ENCODE results near the gene C3orf49. TPM values are rescaled to one million over a fixed set of nuclear protein-coding genes. Genes with fewer than 3 reads are reported as not detected.

Gene C3orf49, protein sequence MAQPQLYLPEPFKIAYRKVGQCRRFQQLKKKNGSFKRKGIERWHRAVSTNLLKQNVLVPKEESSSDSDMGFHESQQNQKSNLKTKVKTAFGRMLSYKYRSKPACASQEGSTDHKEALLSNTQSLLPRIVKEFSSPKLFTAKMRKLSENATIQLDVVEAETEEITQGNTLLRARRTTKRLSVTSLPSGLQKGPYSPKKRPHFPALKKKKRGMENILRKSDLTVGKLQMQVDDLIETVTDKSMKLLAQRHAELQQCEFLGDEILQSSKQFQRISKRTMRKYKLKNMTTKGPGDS
- polyA plus RNA-seq (ENCODE audit: insufficient read length in 4 of 4), result under 1 TPM in 3 of 4 donors, not detected in 1; 0.42 to 0.67 (median 0.54) TPM

DNA sequence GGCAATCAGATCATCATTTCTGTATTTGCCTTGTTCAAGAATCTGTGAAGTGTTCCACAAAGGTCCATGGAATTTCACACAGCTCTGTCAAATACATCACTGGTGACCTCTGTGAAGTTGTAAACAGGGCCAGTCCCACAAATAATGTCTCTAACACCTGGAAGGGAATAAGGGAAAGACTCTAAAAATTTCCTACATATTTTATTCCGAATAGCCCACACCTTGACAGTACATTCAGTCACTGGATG lies at the start of gene C3orf49:
Gene C3orf49 (plus strand): TSS at position 149 of the 248 bp plus-strand sequence. CDS start 173 bp downstream, outside the sequence.
- DNase-seq (ENCODE audit: low read depth in 4 of 4, low spot score in 3 of 4), result no peak

DNA sequence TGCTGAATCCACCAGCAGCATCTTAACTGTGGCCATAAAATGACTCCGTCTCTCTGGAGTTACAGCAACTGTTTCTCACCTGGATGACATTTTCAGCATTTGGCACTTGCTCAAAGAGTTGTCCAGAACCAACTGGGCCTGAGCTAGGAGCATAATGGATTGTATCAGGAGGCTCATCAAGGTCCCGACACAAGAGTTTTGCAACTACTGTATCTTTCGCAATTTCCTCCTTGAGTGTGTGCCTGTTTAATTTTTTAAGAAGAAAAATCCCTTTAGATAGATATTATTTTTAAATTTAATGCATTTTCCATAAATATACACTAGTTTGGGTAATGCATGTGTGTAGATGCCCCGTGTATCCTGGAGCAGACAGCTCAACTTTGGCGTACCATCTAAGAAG lies 44.3 kb upstream of the C3orf49 start:
- DNase-seq (ENCODE audit: low read depth in 4 of 4, low spot score in 3 of 4), result no peak

DNA sequence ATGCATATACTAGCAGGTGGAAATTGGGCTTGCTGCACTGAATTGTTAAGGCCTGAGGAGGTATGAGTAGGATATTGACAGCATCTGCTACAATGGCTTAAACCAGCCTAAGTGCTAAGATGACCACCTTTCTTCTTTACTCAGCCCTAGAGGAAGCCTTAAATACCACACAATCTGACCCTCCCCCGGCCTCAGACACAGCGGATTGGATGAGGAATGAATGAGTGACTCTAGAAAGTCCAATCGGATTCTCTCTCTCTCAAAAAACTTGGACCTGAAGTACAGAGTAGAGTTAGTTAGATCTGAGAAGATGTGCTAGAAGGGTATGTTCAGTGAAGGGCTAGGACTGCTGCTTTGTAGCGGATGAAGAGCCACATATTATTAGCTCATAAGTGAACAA lies 39.9 kb upstream of the C3orf49 start:
- DNase-seq (ENCODE audit: low read depth in 4 of 4, low spot score in 3 of 4), result no peak

DNA sequence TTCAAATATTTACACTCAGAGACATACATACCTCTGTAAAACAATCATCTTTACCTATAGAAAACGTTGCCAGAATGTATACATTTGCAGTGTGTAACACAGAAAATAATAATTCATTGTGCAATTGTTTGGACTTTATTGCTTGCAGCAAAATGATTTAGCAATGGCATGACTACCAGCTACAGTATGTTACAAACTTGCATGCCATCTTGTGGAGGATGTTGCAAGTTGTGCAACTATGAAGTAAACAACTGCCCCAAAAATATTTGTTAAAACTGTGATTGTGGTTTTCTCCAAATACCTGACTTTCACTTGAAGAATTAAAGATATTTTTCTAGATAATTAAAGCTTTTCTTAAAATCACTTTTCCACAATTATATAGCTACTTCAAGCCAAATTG lies 27.1 kb upstream of the C3orf49 start:
- no peak for DNase-seq (ENCODE audit: low read depth in 4 of 4, low spot score in 3 of 4)

DNA sequence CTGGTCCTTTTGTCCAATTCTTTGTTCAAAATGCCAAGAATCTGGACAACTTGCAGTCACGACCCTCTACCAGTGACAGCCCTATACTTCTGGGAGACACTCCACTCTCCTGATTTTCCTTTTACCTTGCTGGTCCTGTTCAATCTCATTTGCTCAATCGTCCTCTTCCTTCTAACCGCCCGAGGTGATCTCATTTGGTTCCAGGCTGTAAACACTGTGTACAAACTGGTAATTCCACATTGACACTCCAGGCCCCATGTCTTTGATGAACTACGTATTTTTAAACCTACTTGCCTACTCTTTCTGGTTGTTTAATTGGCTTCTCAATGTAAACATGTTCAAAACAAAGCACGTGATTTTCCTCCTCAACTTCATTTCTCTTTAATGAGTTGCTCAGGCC lies 23.7 kb upstream of the C3orf49 start:
- no peak for DNase-seq (ENCODE audit: low read depth in 4 of 4, low spot score in 3 of 4)

DNA sequence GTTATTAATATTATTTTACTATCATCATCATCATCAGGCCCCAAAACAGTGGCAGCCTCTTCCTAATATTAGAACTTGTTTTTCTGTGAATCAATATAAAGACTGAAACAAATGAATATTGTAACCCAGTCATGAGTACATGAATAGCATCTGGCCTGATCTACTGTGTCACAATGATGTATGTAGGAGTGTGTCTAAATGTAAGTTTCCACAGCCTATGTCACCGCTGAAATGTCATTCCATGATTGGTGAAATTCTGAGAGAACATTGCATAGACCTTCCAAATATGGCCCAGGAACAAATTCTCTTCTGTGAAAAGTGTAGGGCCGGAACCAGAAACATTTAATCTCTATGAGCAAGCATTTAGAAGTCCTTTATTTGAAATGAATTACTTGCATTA lies 20.6 kb upstream of the C3orf49 start:
- no peak for DNase-seq (ENCODE audit: low read depth in 4 of 4, low spot score in 3 of 4)

DNA sequence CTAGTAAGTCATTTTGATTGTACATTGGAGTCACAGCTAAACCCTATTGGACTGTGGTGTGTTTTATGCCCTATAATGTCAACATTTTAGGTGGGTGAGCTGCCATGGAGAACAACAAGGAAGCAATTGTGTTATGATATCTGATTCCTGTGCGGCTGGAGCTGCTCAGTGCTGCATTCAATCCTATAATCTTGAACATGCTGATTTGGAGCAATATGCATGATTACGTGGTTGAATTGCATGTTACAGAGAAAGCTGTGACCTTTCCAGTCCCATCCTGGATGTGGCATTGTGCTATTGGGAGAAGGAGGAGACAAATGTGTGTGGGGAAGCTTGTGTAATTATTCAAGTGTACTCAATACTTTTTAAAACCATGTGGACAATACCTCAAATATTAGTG lies 20.1 kb upstream of the C3orf49 start:
- no peak for DNase-seq (ENCODE audit: low read depth in 4 of 4, low spot score in 3 of 4)

DNA sequence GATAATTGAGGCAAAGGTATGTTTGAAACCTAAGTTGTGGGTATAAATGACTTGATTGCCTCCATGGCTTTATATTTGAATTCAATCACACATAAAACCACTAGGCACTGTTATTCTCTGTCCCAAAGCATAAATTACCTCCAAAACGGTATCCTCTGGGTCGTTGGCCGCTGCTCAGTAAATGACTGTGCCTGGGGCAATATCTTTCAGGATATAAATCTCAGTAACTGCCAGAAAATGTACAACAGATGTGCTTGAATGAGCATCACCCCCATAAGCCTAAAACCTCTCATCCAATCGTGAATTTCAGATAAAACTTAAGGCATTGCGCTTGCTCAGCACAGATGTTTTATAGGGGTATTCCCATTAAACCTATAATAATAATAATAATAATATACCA lies 19.0 kb upstream of the C3orf49 start:
- DNase-seq (ENCODE audit: low read depth in 4 of 4, low spot score in 3 of 4), result no peak

DNA sequence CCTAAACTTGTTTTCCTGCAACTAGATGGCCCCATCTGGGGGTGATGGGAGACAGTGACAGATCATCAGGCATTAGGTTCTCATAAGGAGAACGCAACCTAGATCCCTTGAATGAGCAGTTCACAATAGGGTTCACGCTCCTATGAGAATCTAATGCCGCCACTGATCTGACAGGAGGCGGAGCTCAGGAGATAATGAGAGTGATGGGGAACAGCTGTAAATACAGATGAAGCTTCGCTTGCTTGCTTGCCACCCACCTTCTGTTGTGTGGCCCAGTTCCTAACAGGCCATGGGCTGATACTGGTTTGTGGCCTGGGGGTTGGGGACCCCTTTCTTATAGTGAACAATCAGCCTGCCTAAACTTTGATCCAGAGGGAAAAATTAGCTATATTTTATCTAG lies 15.2 kb upstream of the C3orf49 start:
- no peak for DNase-seq (ENCODE audit: low read depth in 4 of 4, low spot score in 3 of 4)

DNA sequence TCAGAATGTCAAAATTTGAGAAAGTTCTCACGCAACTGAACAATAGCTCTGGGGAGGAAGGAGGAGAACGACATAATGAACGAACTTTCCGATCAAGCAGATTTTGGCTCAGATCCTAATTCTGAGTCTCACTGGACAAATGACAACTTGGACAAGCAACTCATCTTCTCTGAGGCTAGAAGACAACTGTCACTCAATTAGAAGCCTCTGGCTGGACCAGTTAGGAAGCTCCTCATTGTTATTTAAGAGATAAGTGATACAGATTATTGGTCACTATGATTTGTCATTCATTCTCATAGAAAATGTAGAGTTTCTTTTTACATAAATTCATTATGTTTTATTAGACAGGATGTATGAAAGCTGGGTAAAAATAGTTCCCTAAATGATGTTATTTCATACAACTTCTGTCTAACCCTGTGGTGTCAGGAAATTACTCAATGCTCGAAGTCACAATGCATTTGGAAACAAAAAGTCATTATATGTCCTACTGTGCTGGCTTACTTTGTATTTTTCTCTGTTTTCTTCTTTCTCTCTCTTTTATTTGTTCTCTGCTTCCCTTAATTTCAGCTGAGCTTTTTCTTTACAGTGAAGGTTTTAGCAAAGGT lies 11.0 kb upstream of the C3orf49 start:
- no peak for DNase-seq (ENCODE audit: low read depth in 4 of 4, low spot score in 3 of 4)

DNA sequence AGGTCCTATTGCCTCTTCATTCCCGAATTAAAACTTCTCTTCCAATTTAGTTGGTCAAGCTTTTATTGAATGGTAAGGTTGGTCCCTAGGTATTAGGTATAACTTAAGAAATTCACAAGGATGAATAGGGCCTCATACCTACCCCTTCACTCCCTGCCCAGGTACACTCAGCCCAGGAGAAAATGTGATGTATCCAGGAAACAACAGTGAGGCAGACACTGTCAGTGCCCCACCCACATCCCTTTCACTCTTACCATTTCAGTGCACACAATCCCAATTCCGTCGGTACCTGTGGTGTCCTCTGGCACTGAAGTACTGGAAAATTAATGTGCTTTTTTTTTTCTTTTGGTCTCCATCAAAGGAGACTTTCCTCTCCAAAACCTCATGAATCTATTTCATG lies 10.5 kb upstream of the C3orf49 start:
- no peak for DNase-seq (ENCODE audit: low read depth in 4 of 4, low spot score in 3 of 4)

DNA sequence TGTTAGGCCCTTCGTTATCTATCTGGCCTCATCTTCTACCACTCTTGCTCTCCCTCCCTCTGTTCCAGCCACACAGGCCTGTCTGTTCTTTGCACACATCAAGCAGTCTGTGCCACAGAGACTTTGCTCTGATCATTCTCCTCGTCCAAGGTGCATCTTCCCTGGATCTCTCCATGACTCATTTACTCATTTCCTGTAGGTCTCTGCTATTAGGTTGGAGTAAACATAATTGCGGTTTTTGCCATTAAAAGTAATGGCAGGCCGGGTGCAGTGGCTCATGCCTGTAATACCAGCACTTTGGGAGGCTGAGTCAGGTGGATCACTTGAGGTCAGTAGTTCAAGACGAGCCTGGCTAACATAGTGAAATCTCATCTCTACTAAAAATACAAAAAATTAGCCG lies 9.5 kb upstream of the C3orf49 start:
- DNase-seq (ENCODE audit: low read depth in 4 of 4, low spot score in 3 of 4), result no peak

DNA sequence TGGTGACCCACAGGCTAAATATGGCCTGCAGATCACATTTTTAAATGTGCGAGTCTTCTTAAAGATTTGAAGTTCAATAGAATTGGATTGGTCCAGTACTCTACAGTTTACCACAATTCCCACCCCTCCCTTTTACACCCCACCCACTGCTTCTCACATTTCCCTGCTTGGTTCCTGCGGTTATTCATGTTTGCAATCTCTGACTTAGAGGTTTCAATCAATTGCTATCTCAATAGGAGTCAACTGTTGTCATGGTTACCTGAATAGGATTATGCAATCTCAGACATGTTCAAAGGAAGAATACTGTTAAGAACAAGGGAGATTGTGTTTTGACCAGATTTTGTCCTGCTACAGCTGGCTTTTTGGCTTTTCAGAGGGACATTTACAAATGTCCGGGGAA lies 4.9 kb upstream of the C3orf49 start:
- DNase-seq (ENCODE audit: low read depth in 4 of 4, low spot score in 3 of 4), result no peak

DNA sequence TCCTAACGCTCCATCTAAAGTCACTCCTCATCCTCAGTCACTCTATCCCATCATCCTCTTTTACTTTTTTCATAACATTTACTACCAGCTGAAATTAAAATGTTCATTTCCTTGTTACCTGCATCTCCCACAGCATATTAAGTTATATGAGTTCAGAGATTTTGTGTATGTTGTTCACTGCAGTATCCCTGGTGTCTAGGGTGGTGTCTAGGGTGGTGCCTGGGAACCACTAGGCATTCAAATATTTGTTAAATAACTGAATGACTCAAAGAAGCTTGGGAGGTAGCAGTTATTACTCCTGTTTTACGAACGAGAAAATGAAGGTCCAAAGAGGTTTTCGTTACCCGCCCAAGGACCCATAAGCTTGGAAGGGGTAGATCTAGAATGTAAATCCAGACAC lies 1.9 kb upstream of the C3orf49 start:
- DNase-seq (ENCODE audit: low read depth in 4 of 4, low spot score in 3 of 4), result no peak

DNA sequence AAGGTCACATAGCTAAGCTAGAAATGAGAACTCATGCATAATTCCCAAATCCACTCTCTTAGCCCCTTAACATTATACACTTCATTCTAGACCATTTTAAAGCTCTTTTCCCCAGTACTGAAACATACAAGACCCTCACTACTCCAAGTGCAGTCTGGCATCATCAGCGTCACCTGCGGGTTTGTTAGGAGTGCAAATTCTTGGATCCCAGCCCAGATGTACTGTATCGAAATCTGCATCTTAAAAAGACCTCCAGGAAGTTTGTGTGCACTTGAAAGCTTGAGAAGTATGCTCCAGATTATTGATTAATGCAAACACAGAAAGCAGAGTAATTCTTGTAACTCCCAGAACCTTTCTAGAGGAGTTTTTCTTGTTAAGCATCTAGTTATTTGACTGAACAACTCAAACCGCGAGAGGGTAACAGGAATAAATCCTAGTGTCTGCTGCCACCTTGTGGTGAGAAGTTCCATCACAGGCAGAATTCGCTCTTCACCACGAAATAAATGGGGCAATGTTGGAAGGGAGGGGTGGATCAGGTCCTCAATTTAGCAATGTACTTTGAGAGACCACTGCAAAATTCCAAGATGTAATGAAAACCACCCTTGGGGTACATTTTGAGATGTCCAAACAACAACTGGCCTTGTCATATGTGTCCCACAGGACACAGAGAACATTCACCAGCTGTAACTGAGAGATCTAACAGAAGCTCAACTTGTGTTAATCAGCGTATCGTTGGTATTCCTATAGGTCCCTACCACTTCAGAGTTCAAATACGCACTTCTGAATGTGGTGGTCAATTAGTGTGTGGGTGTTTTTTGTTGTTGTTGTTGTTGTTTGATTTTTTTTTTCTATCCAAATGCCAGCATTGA lies 583 bp upstream of the C3orf49 start:
- peak; percentile 40 to 59 (median 48) for DNase-seq (ENCODE audit: low read depth in 4 of 4, low spot score in 3 of 4)

DNA sequence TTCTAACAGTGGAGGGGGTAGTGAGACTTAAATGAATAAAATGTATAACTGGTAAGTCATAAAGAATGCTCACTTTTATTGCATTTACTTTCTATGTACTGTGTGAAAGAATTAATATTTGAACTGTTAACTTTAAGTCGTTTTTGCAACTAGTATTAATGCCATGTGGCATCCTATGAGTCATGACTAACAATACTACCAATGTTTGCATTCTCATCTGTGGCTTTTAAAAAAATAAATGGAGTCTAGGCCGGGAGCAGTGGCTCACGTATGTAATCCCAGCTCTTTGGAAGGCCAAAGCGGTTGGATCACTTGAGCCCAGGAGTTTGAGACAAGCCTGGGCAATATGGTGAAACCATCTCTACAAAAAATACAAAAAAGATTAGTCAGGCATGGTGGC lies 5.2 kb downstream of the C3orf49 start:
- DNase-seq (ENCODE audit: low read depth in 4 of 4, low spot score in 3 of 4), result no peak

DNA sequence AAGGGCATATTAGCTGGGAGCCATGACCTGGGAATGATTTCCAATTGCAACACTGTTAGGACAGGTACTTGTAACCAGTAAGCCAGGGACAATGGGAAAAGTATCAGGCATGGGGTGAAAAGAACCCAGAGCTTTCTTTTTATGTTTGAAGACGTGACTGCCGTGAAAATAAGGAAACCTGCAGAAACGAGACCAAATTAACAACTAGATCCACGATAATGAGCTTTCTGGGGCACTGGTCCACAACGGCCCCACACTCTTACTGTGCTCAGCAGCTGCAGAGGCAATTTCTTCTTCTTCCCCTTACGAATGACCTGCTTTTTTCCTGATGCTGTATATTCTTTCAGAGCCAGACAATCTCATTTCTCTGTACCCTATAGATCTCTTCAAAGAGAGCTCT lies 11.4 kb downstream of the C3orf49 start:
- no peak for DNase-seq (ENCODE audit: low read depth in 4 of 4, low spot score in 3 of 4)

DNA sequence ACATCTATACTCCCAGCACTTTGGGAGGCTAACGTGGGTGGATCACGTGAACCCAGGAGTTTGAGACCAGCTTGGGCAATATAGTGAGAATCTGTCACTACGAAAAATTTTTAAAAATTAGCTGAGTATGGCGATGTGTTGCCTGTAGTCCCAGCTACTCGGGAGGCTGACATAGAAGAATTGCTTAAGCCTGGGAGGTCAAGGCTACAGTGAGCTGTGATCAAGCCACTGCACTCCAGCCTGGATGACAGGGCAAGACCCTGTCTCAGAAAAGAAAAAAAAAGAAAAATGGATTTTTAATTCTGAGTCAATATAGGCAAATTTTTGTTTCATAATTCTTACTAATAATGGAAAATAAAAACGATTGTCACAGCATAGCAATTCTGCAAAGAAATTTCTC lies 13.3 kb downstream of the C3orf49 start:
- no peak for DNase-seq (ENCODE audit: low read depth in 4 of 4, low spot score in 3 of 4)

DNA sequence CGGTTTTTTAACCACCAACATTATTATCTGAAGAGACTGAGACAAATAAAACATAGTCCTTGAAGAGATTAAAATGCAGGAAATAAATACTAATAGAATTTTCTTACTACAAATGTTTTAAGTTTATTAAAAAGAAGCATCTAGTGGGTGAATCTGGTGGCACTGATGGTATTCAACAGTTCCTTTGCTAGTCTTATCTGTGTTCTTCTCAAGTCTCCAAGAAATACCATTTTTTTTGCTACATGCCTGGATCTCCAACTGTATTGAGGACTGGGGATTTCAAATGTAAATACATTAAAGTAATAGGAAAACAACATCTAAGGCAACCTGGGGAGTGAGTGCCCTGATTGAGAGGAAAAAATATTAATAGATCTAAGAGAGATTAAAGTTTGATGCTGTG lies 22.6 kb downstream of the C3orf49 start:
- DNase-seq (ENCODE audit: low read depth in 4 of 4, low spot score in 3 of 4), result no peak

DNA sequence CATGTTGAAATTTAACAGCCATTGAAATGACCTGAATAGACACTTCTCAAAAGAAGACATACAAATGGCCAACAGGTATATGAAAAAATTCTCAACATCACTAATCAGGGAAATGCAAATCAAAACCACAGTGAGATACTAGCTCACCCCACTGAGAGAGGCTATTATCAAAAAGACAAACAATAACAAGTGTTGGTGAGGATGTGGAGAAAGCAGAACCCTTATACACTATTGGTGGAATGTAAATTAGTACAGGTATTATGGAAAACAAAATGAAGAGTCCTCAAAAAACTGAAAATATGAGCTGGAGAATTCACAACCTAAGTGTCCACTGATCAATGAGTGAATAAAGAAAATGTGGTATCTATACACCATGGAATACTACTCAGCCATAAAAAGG lies 23.0 kb downstream of the C3orf49 start:
- no peak for DNase-seq (ENCODE audit: low read depth in 4 of 4, low spot score in 3 of 4)

DNA sequence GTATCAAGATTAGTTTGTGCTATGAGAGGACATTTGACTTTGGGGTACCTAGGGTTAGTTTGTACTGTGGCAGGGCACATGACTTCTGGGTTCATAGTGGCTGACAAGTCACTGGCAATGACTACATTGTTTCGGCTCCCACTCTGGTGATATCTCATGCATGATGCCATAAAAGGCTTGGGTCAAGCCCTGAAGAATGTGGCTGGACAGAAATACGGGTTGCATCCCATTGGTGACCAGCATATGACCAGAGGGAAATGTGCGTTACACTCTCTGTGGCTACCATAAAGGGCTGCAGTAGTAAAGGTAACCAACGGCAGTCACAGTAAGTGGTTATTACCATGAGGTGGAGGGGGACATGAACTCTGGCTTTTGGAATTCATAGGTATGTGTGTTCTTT lies 26.1 kb downstream of the C3orf49 start:
- DNase-seq (ENCODE audit: low read depth in 4 of 4, low spot score in 3 of 4), result no peak

All from right renal pelvis (tissue), 4 donors.